BJ (cell line): Measurements from ENCODE around the gene GOLGA5. TPM values are rescaled to one million over a fixed set of nuclear protein-coding genes. Genes with fewer than 3 reads are reported as not detected.
"Not testable (repeated sequence)": the region's sequence is repeated elsewhere in the genome, so short reads cannot be mapped to it uniquely, and the experiment has no call there.

ENCODE experiments used
- CTCF ChIA-PET: fragments of 350-600 bp; formaldehyde crosslinking; extraction: SDS; loops from one replicate; lab custom pipeline; 2021; ENCODE audit warnings: antibody characterized with exemption, inconsistent platforms; lab: Yijun Ruan, JAX
- POLR2A ChIA-PET: fragments of 300-600 bp; sonication (Branson Sonifier 250); formaldehyde crosslinking; extraction: SDS; loops from one replicate; lab custom pipeline; 2021; ENCODE audit warnings: antibody characterized with exemption; lab: Charles Lee
- DNase-seq: peaks from one replicate; pipeline ENCODE4 v3.0.0-alpha.2; 2011; ENCODE audit warnings: low read depth
- H3K27me3 ChIP-seq: 2 replicates; pipeline ENCODE4 v1.6.0; 2011; ENCODE audit warnings: low read length; ENCODE audit not compliant: control insufficient read depth, insufficient read depth
- H3K36me3 ChIP-seq: 2 replicates; pipeline ENCODE4 v1.5.1; 2011; ENCODE audit warnings: low read length; ENCODE audit not compliant: control insufficient read depth, insufficient read depth
- H3K4me3 ChIP-seq: 2 replicates; pipeline ENCODE4 v1.5.1; 2011; ENCODE audit warnings: low read depth, mild to moderate bottlenecking, control low read depth, low read length
- CTCF ChIP-seq: IDR thresholded peaks from 2 replicates; pipeline ENCODE4 v1.5.1; 2011; ENCODE audit warnings: low read depth, mild to moderate bottlenecking, control low read depth, inconsistent platforms, low read length, moderate library complexity; ENCODE audit not compliant: insufficient read depth
- polyA plus RNA-seq: library from polyadenylated mRNA; depleted of rRNA; stranded (reverse); fragments of >200 nt; gene quantifications from 2 replicates; pipeline ENCODE4 v1.2.3, GENCODE V29; 2011

GOLGA5 gene
- polyA plus RNA-seq, 1 experiment: 29.7 TPM

- POLR2A ChIA-PET: no interaction called here
- no peak overlapping the region for H3K4me3 ChIP-seq
- H3K36me3 ChIP-seq: peaks cover 28% of the 10 kb centered on the region
- CTCF ChIA-PET: no interaction called here
- no peak for DNase-seq
- no peak for TF ChIP-seq CTCF
- no peaks in the 10 kb centered on the region for H3K27me3 ChIP-seq
These were observed 19.1 kb downstream of the GOLGA5 start for GRCh38 chr14:92813201-92813600.

- Histone ChIP-seq H3K27me3 (no peaks in the 10 kb centered on the region), H3K4me3 (no peak overlapping the region), H3K36me3 (peaks cover 15% of the 10 kb centered on the region)
- ChIA-PET POLR2A (interaction anchor here (0.7 kb wide), 1 partner anchor 11 kb away, joined by 3 read pairs; no protein-coding TSS in a partner anchor), CTCF (interaction anchor here (0.6 kb wide), 1 partner anchor 315 kb away, joined by 3 read pairs; no protein-coding TSS in a partner anchor)
- DNase-seq: no peak
- TF ChIP-seq CTCF: no peak
These were observed 25.0 kb downstream of the GOLGA5 start for GRCh38 chr14:92819011-92819597.

GRCh38 chr14:92819680-92820535 lies 25.8 kb downstream of the GOLGA5 start:
- peaks cover 12% of the 10 kb centered on the region for H3K36me3 ChIP-seq
- POLR2A ChIA-PET: interaction anchor here (0.7 kb wide), 1 partner anchor 10 kb away, joined by 3 read pairs; no protein-coding TSS in a partner anchor
- CTCF ChIA-PET: not testable (repeated sequence)

GRCh38 chr14:92820536-92820840 lies 26.4 kb downstream of the GOLGA5 start:
- CTCF ChIA-PET, DNase-seq, H3K4me3 ChIP-seq, POLR2A ChIA-PET, H3K27me3 ChIP-seq: not testable (repeated sequence)
- H3K36me3 ChIP-seq: peaks cover 14% of the 10 kb centered on the region

More at GRCh38 chr14:92819680-92820535, 25.8 kb downstream of the GOLGA5 start:
- not testable (repeated sequence) for H3K27me3 ChIP-seq, DNase-seq, H3K4me3 ChIP-seq

- no peaks in the 10 kb centered on the region for H3K27me3 ChIP-seq
- ChIA-PET POLR2A (no interaction called here), CTCF (interaction anchor here (3.4 kb wide), 1 partner anchor 15 kb away, joined by 8 read pairs; no protein-coding TSS in a partner anchor)
- DNase-seq: no peak
- TF ChIP-seq CTCF: no peak
- H3K4me3 ChIP-seq: no peak overlapping the region
- peaks cover 8% of the 10 kb centered on the region for H3K36me3 ChIP-seq
These were observed 36.8 kb downstream of the GOLGA5 start for GRCh38 chr14:92830902-92831301.

GRCh38 chr14:92832137-92832700 lies 38.1 kb downstream of the GOLGA5 start:
- no peak for TF ChIP-seq CTCF
- no peak overlapping the region for H3K4me3 ChIP-seq
- ChIA-PET POLR2A (interaction anchor here (0.6 kb wide), 1 partner anchor 140 kb away, joined by 3 read pairs; no protein-coding TSS in a partner anchor), CTCF (no interaction called here)
- DNase-seq: no peak
- H3K36me3 ChIP-seq: peaks cover 11% of the 10 kb centered on the region
- no peaks in the 10 kb centered on the region for H3K27me3 ChIP-seq
